T-cell (primary cell): Measurements from ENCODE around the gene GRM3. TPM values are rescaled to one million over a fixed set of nuclear protein-coding genes. Genes with fewer than 3 reads are reported as not detected.

ENCODE experiments used
- ATAC-seq, 4 experiments: fragments of 200-7000 bp in 3 of 4; fragments of 150-1000 bp in 1 of 4; cut with Tn5 transposase; replicated peaks in 1 of 4; 1 replicate in 3 of 4; 2 replicates in 1 of 4; pipeline ENCODE4 v1.10.0; 2021; ENCODE audit warnings: moderate library complexity in 3 of 4, mild to moderate bottlenecking in 2 of 4, moderate number of reproducible peaks in 1 of 4
- CTCF ChIA-PET, 2 donors: fragments of 300-600 bp; sonication (Branson Sonifier 250); formaldehyde crosslinking; loops; one replicate each; lab custom pipeline; 2022; ENCODE audit warnings: antibody characterized with exemption in 2 of 2; lab: Charles Lee
- POLR2A ChIA-PET, 2 donors: fragments of 300-600 bp; sonication (Branson Sonifier 250); formaldehyde crosslinking; loops; one replicate each; lab custom pipeline; 2022; ENCODE audit warnings: antibody characterized with exemption in 2 of 2; lab: Charles Lee
- DNase-seq, 35 experiments: peaks; one replicate each; pipeline versions ENCODE4 v3.0.0 to v3.0.0-alpha.2; 2013 to 2023
- H3K27ac ChIP-seq: one replicate; pipeline ENCODE4 v1.5.1; 2013; ENCODE audit warnings: low read length
- H3K27me3 ChIP-seq, 2 experiments: replicated peaks in 1 of 2; 1 replicate in 1 of 2; 2 replicates in 1 of 2; pipeline versions ENCODE4 v1.6.1 to v1.7.0; 2013; ENCODE audit warnings: low read length in 1 of 2, mixed read lengths in 1 of 2; ENCODE audit not compliant: control insufficient read depth in 2 of 2, insufficient read depth in 2 of 2; ENCODE audit errors: extremely low read depth in 1 of 2
- H3K36me3 ChIP-seq, 2 donors: 1 replicate in 1 of 2; 2 replicates in 1 of 2; pipeline versions ENCODE4 v1.6.1 to v1.7.0; 2013; ENCODE audit warnings: low read length in 1 of 2; ENCODE audit not compliant: control insufficient read depth in 2 of 2, insufficient read depth in 1 of 2; ENCODE audit errors: extremely low read depth in 1 of 2
- H3K4me1 ChIP-seq, 2 experiments: 1 replicate in 1 of 2; 2 replicates in 1 of 2; pipeline versions ENCODE4 v1.6.1 to v1.7.0; 2013; ENCODE audit warnings: low read length in 2 of 2, mixed read lengths in 1 of 2; ENCODE audit not compliant: insufficient read depth in 2 of 2, control insufficient read depth in 1 of 2; ENCODE audit errors: extremely low read depth in 1 of 2
- H3K4me3 ChIP-seq, 2 donors: 1 replicate in 1 of 2; 2 replicates in 1 of 2; pipeline versions ENCODE4 v1.5.1 to v1.7.0; 2013; ENCODE audit warnings: mild to moderate bottlenecking in 2 of 2, low read length in 1 of 2, moderate library complexity in 1 of 2; ENCODE audit not compliant: control insufficient read depth in 1 of 2; ENCODE audit errors: extremely low read depth in 1 of 2
- H3K9me3 ChIP-seq: 2 replicates; pipeline ENCODE4 v1.7.0; 2013
- H3K27ac Mint-ChIP-seq, 2 donors: one replicate each; pipeline ENCODE4 v1.8.0; 2020 to 2021; ENCODE audit warnings: mild to moderate bottlenecking in 2 of 2, mixed read lengths in 2 of 2
- H3K27me3 Mint-ChIP-seq, 2 donors: one replicate each; pipeline ENCODE4 v1.8.0; 2021 to 2022; ENCODE audit warnings: mixed read lengths in 2 of 2
- H3K36me3 Mint-ChIP-seq: one replicate; pipeline ENCODE4 v1.8.0; 2021; ENCODE audit warnings: mixed read lengths
- H3K4me1 Mint-ChIP-seq, 3 donors: one replicate each; pipeline ENCODE4 v1.8.0; 2020 to 2022; ENCODE audit warnings: mixed read lengths in 3 of 3, mild to moderate bottlenecking in 1 of 3
- H3K4me3 Mint-ChIP-seq, 3 donors: one replicate each; pipeline ENCODE4 v1.8.0; 2020 to 2022; ENCODE audit warnings: mild to moderate bottlenecking in 3 of 3, mixed read lengths in 3 of 3, moderate library complexity in 3 of 3
- H3K9me3 Mint-ChIP-seq, 3 donors: one replicate each; pipeline ENCODE4 v1.8.0; 2020 to 2022; ENCODE audit warnings: mixed read lengths in 3 of 3
- WGBS: methylation state at CpG from one replicate; pipeline ENCODE4 v1.1.5; 2013; ENCODE audit warnings: missing lambda C conversion rate; ENCODE audit not compliant: insufficient coverage; 5-methylcytosine and 5-hydroxymethylcytosine counted together
- total RNA-seq, 35 experiments: library from RNA in 6 of 35; stranded (reverse) in 6 of 35; fragments of 120-200 nt in 1 of 35; gene quantifications; one replicate each; pipeline versions ENCODE4 v1.2.1 to v1.2.4 and lab custom pipeline; 2013 to 2026

Gene GRM3
- total RNA-seq, 5 donors from 2014 or later (not counting 1 experiment from before 2014, with no cell fraction given) = not detected

- no peak for DNase-seq
- Histone ChIP-seq H3K27ac (no peak overlapping the region), H3K27me3 (no peaks in the 10 kb centered on the region), H3K4me3 (no peak overlapping the region), H3K9me3 (no peaks in the 10 kb centered on the region), H3K36me3 (no peaks in the 10 kb centered on the region), H3K4me1 (no peaks in the 10 kb centered on the region)
- no peaks in the 10 kb centered on the region for H3K27me3 Mint-ChIP-seq
- peaks cover 0 to 4% (median under 1%) of the 10 kb centered on the region in 3 donors for H3K9me3 Mint-ChIP-seq
- H3K27ac Mint-ChIP-seq = no peak overlapping the region
- no peaks in the 10 kb centered on the region for H3K4me1 Mint-ChIP-seq
- ChIA-PET CTCF (no interaction called here), POLR2A (no interaction called here)
- ATAC-seq = no peak
- H3K36me3 Mint-ChIP-seq = no peaks in the 10 kb centered on the region
- WGBS = no CpG with 5 or more reads among the region's 3 CpGs
- H3K4me3 Mint-ChIP-seq = no peak overlapping the region
These were observed 17.3 kb downstream of the GRM3 start for GRCh38 chr7:86660950-86661462.

GRCh38 chr7:86664486-86664885 lies 20.8 kb downstream of the GRM3 start:
- ATAC-seq (no peak), DNase-seq (no peak)
- no peaks in the 10 kb centered on the region for H3K4me1 ChIP-seq
- no CpG with 5 or more reads among the region's 1 CpG for WGBS
- no peaks in the 10 kb centered on the region for H3K4me1 Mint-ChIP-seq
- H3K4me3 ChIP-seq = no peak overlapping the region
- H3K4me3 Mint-ChIP-seq = no peak overlapping the region
- H3K9me3 Mint-ChIP-seq = peaks cover 0 to 4% (median 0%) of the 10 kb centered on the region in 3 donors
- no peaks in the 10 kb centered on the region for H3K36me3 ChIP-seq
- H3K27me3 ChIP-seq = no peaks in the 10 kb centered on the region
- no peak overlapping the region for H3K27ac Mint-ChIP-seq
- no peaks in the 10 kb centered on the region for H3K27me3 Mint-ChIP-seq
- CTCF ChIA-PET = no interaction called here
- no peaks in the 10 kb centered on the region for H3K9me3 ChIP-seq
- POLR2A ChIA-PET = no interaction called here
- H3K36me3 Mint-ChIP-seq = no peaks in the 10 kb centered on the region
- H3K27ac ChIP-seq = no peak overlapping the region

DNA sequence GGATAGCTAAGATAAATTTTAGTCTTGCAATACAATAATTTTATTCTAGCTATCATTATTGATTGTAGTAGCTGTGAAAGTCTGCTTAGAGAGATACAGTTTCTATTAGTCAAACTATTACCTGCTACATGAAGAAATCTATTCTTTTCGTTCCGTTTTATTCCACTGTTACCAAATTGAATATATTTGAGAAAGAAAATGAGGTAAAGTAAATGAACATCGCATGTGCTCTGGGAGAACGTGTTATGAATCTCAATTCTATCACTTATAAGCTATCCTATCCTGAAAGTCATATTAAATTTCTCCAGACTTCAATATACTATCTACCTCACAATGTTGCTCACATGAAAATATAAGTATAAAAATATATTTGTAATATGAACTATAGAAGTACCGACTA lies 21.3 kb downstream of the GRM3 start:
- H3K36me3 Mint-ChIP-seq = no peaks in the 10 kb centered on the region
- no peaks in the 10 kb centered on the region for H3K36me3 ChIP-seq
- ATAC-seq = no peak
- no peak overlapping the region for H3K27ac Mint-ChIP-seq
- no peak overlapping the region for H3K4me3 Mint-ChIP-seq
- H3K27me3 Mint-ChIP-seq = no peaks in the 10 kb centered on the region
- POLR2A ChIA-PET = no interaction called here
- CTCF ChIA-PET = no interaction called here
- H3K4me1 ChIP-seq = no peaks in the 10 kb centered on the region
- H3K9me3 Mint-ChIP-seq = peaks cover 0 to 4% (median 0%) of the 10 kb centered on the region in 3 donors
- no CpG with 5 or more reads among the region's 5 CpGs for WGBS
- H3K27me3 ChIP-seq = no peaks in the 10 kb centered on the region
- H3K9me3 ChIP-seq = no peaks in the 10 kb centered on the region
- DNase-seq = no peak
- H3K27ac ChIP-seq = no peak overlapping the region
- no peaks in the 10 kb centered on the region for H3K4me1 Mint-ChIP-seq
- H3K4me3 ChIP-seq = no peak overlapping the region

DNA sequence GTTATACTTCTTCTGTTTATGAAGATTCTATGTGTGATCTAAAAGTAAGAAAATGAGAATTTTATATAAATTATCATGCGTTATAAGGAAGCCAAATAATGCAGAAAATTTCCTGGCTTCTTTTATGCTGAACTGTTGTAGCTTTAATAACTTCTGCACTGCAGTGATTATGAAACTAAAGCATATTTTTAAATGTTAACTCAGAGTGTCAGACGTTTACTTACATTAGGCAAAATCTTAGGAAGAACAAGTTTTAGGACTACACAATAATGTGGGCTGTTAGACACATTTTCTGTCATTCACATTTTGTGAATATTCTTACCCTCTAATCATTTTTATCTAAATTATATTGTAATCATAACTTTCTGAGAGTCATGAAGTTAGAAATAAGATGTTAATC lies 22.0 kb downstream of the GRM3 start:
- H3K27me3 ChIP-seq = no peaks in the 10 kb centered on the region
- no peak overlapping the region for H3K4me3 ChIP-seq
- no peaks in the 10 kb centered on the region for H3K36me3 ChIP-seq
- H3K27ac Mint-ChIP-seq = no peak overlapping the region
- CTCF ChIA-PET = no interaction called here
- POLR2A ChIA-PET = no interaction called here
- no peak overlapping the region for H3K27ac ChIP-seq
- H3K9me3 Mint-ChIP-seq = peaks cover 0 to 4% (median 3%) of the 10 kb centered on the region in 3 donors
- no peak overlapping the region for H3K4me3 Mint-ChIP-seq
- ATAC-seq = no peak
- H3K9me3 ChIP-seq = no peaks in the 10 kb centered on the region
- no peak for DNase-seq
- WGBS = no CpG with 5 or more reads among the region's 2 CpGs
- no peaks in the 10 kb centered on the region for H3K4me1 ChIP-seq
- no peaks in the 10 kb centered on the region for H3K27me3 Mint-ChIP-seq
- no peaks in the 10 kb centered on the region for H3K4me1 Mint-ChIP-seq
- no peaks in the 10 kb centered on the region for H3K36me3 Mint-ChIP-seq

DNA sequence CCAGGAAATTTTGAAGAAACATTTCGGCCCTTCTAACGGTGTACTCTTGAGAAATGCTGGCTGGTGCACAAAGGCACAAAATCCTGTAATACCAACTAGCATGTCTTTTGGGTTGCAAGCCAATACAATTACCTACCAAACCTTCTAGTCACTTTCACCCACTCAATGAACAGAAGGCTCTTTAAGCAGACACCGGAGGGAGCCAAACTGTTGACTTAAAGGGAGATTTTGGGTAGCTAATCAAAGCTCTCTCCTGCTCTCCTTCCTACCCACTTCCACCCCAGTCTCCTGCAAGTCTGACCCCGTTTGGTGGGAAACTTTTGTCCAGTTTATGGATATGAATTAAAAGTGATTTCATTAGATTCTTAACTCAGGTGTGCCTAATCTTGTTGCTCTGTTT lies 24.0 kb downstream of the GRM3 start:
- Histone ChIP-seq H3K9me3 (no peaks in the 10 kb centered on the region), H3K36me3 (no peaks in the 10 kb centered on the region), H3K27ac (no peak overlapping the region), H3K4me3 (no peak overlapping the region), H3K27me3 (no peaks in the 10 kb centered on the region), H3K4me1 (no peaks in the 10 kb centered on the region)
- Mint-ChIP-seq H3K27ac (no peak overlapping the region), H3K36me3 (no peaks in the 10 kb centered on the region), H3K9me3 (peaks cover 0 to 9% (median 4%) of the 10 kb centered on the region in 3 donors), H3K27me3 (no peaks in the 10 kb centered on the region), H3K4me1 (no peaks in the 10 kb centered on the region), H3K4me3 (no peak overlapping the region)
- ChIA-PET CTCF (no interaction called here), POLR2A (no interaction called here)
- WGBS = 49% methylated on average over 2 of the region's 4 CpGs
- ATAC-seq = no peak
- no peak for DNase-seq

DNA sequence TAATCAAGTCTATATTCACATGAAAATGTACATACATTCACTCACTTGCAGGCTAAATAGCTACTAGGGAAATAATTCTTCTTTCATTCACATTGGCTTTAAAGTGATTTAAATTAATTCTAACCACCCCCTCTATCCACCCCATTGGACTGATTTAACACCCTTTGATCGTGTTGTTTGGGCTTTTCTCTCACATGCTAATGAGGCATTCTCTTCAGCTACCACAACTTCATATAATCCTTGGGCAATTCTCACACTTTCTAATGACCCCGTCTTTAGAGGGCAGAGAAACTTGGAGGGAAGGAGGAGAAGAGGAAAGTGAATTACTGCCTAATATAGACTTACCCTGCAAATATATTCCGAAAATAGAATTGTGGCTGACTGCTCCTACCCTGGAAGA lies 24.6 kb downstream of the GRM3 start:
- H3K9me3 ChIP-seq = no peaks in the 10 kb centered on the region
- peaks cover 0 to 10% (median 4%) of the 10 kb centered on the region in 3 donors for H3K9me3 Mint-ChIP-seq

GRCh38 chr7:86687831-86688230 lies 44.1 kb downstream of the GRM3 start:
- POLR2A ChIA-PET = no interaction called here
- H3K36me3 ChIP-seq = no peaks in the 10 kb centered on the region
- CTCF ChIA-PET = no interaction called here
- H3K27ac Mint-ChIP-seq = no peak overlapping the region
- WGBS = no CpG with 5 or more reads among the region's 1 CpG
- H3K4me3 ChIP-seq = no peak overlapping the region
- no peak overlapping the region for H3K4me3 Mint-ChIP-seq
- no peaks in the 10 kb centered on the region for H3K27me3 Mint-ChIP-seq
- H3K27ac ChIP-seq = no peak overlapping the region
- no peaks in the 10 kb centered on the region for H3K4me1 Mint-ChIP-seq
- no peaks in the 10 kb centered on the region for H3K9me3 ChIP-seq
- H3K27me3 ChIP-seq = no peaks in the 10 kb centered on the region
- DNase-seq = no peak
- H3K4me1 ChIP-seq = no peaks in the 10 kb centered on the region
- no peak for ATAC-seq
- peaks cover 0 to 3% (median 0%) of the 10 kb centered on the region in 3 donors for H3K9me3 Mint-ChIP-seq
- no peaks in the 10 kb centered on the region for H3K36me3 Mint-ChIP-seq

More for the DNA sequence above, 24.6 kb downstream of the GRM3 start:
- Histone ChIP-seq H3K27me3 (no peaks in the 10 kb centered on the region), H3K4me3 (no peak overlapping the region), H3K4me1 (no peaks in the 10 kb centered on the region), H3K36me3 (no peaks in the 10 kb centered on the region), H3K27ac (no peak overlapping the region)
- DNase-seq (no peak), ATAC-seq (no peak)
- H3K27ac Mint-ChIP-seq = no peak overlapping the region
- WGBS = no CpG with 5 or more reads among the region's 3 CpGs
- ChIA-PET POLR2A (no interaction called here), CTCF (no interaction called here)
- H3K36me3 Mint-ChIP-seq = no peaks in the 10 kb centered on the region
- peaks cover 0 to 2% of the 10 kb centered on the region in 2 donors for H3K27me3 Mint-ChIP-seq
- no peaks in the 10 kb centered on the region for H3K4me1 Mint-ChIP-seq
- H3K4me3 Mint-ChIP-seq = no peak overlapping the region
